Measurements from ENCODE around the gene RIPOR3. TPM values are rescaled to one million over a fixed set of nuclear protein-coding genes. Genes with fewer than 3 reads are reported as not detected.

Gene RIPOR3
- polyA plus RNA-seq, 1 of the 3 experiments (the other 2 are of a cell fraction), result 1.2 TPM

- no peak for TF ChIP-seq CTCF (IDR thresholded peaks at IDR 0.05)
- no peak for TF ChIP-seq RAD21 (IDR thresholded peaks at IDR 0.05; ENCODE audit: low read length)
- no peak for TF ChIP-seq MEF2A (IDR thresholded peaks at IDR 0.05; ENCODE audit: borderline replicate concordance, low read depth)
Measured at GRCh38 chr20:50550531-50550930, 140.8 kb downstream of the RIPOR3 start (continued).

- ChIA-PET POLR2A (no interaction called here), CTCF (interaction anchor here (1.0 kb wide), 2 partner anchors 22 to 37 kb away, joined by 3 to 4 read pairs; no protein-coding TSS in a partner anchor)
- Histone ChIP-seq H3F3A (replicated peaks; ENCODE audit: insufficient read depth) (peaks cover 11% of the 10 kb centered on the region), H4K20me1 (ENCODE audit: insufficient read depth) (peaks cover 6% of the 10 kb centered on the region), H3K4me3 (ENCODE audit: low read depth in 2 of 2, low read length in 1 of 2) (no peak overlapping the region), H3K9ac (no peak overlapping the region), H3K4me1 (ENCODE audit: control insufficient read depth in 1 of 2, insufficient read depth in 2 of 2, low read depth in 1 of 2, low read length in 1 of 2) (no peaks in the 10 kb centered on the region; a peak in 2 of 4 replicates), H2AFZ (ENCODE audit: low read depth) (no peak overlapping the region), H3K9me3 (no peaks in the 10 kb centered on the region), H3K27me3 (ENCODE audit: insufficient read depth) (no peaks in the 10 kb centered on the region), H3K79me2 (ENCODE audit: insufficient read depth) (peaks cover 84% of the 10 kb centered on the region), H3K4me2 (no peak overlapping the region), H3K27ac (ENCODE audit: low read depth in 2 of 2, low read length in 1 of 2) (no peak overlapping the region), H3K9me2 (no peaks in the 10 kb centered on the region), H3K36me3 (replicated peaks in 1 of 2; ENCODE audit: control insufficient read depth in 1 of 2, insufficient read depth in 2 of 2, low read length in 1 of 2) (peaks cover 8 to 22% of the 10 kb centered on the region in 2 experiments)
- no peak for DNase-seq
- TF ChIP-seq MXI1 (IDR thresholded peaks at IDR 0.05; ENCODE audit: low read depth, low read length) (no peak), CHD2 (IDR thresholded peaks at IDR 0.05; ENCODE audit: low read length, partially characterized antibody) (no peak), SMC3 (IDR thresholded peaks at IDR 0.05; ENCODE audit: low read depth, low read length) (no peak), CTCF (IDR thresholded peaks at IDR 0.05) (no peak), RFX5 (IDR thresholded peaks at IDR 0.05; ENCODE audit: low read length) (no peak), SIN3A (IDR thresholded peaks at IDR 0.05; ENCODE audit: borderline replicate concordance, low read depth, low read length) (no peak), RCOR1 (IDR thresholded peaks at IDR 0.05; ENCODE audit: low read length) (no peak), TAF1 (IDR thresholded peaks at IDR 0.05; ENCODE audit: borderline replicate concordance, low read depth, low read length) (no peak), ZBTB33 (IDR thresholded peaks at IDR 0.05; ENCODE audit: borderline replicate concordance, low read depth) (no peak), TCF12 (IDR thresholded peaks at IDR 0.05) (no peak), NRF1 (IDR thresholded peaks at IDR 0.05; ENCODE audit: low read depth, low read length) (no peak), MAX (IDR thresholded peaks at IDR 0.05; ENCODE audit: low read depth) (no peak)
- WGBS (ENCODE audit: low lambda C conversion rate), result 100% methylated on average over 5 of the region's 5 CpGs
Measured at GRCh38 chr20:50548396-50548795, 142.9 kb downstream of the RIPOR3 start.

Measured in SK-N-SH (cell line).